Stimulated activated CD8-positive, alpha-beta memory T cell treated with anti-CD3 and anti-CD28 coated beads, Interleukin-12 subunit alpha, Interleukin-12 subunit beta, amount 100 ng/mL, for 24 hours (primary cell): Measurements from ENCODE around the gene MS4A4E.
"Not testable (repeated sequence)": the region's sequence is repeated elsewhere in the genome, so short reads cannot be mapped to it uniquely, and the experiment has no call there.

Experiments
- DNase-seq: peaks from one replicate; pipeline ENCODE4 v3.0.0-alpha.2; 2020; ENCODE audit errors: extremely low read depth

MS4A4E gene

GRCh38 chr11:60221181-60221580 lies 21.8 kb downstream of the MS4A4E start:
- no peak for DNase-seq

GRCh38 chr11:60214386-60214785 lies 28.6 kb downstream of the MS4A4E start:
- no peak for DNase-seq

GRCh38 chr11:60211206-60211605 lies 31.7 kb downstream of the MS4A4E start:
- no peak for DNase-seq

- no peak for DNase-seq
These were observed 33.0 kb downstream of the MS4A4E start for GRCh38 chr11:60209977-60210376.

GRCh38 chr11:60208951-60209350 lies 34.0 kb downstream of the MS4A4E start:
- no peak for DNase-seq

DNA sequence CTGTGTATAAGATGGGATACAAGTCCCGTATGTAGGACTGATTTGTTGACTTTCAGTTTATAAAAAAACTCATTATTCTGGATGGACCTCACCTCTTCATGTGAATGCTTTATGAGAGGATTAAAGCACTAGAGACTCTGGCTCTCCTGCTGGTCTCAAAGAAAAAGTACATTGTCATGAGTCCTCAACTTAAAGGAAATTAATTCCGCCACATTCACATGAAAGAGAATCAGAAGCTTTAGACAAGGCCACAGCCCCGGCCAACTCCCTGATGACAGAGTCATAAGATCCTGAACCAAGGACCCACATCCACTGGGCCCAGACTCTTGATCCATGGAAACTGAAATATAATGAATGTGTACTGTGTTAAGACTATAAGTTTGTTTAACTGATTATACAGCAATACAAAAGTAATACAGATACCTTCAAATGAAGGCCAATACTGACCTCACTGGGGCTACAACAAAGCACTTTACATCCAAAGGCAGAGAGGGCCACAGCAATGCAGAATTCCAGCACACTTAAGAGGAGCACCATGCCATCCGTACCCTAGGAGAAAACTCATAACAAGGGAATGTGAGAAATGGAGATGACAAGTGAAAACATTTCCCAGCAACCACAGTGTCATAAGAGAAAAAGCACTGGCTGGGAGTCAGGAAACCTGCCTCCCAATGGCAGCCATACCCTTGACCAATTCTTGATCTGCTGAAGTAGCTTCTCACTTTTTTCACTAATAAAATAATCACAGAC lies 34.6 kb downstream of the MS4A4E start:
- DNase-seq, result no peak

DNA sequence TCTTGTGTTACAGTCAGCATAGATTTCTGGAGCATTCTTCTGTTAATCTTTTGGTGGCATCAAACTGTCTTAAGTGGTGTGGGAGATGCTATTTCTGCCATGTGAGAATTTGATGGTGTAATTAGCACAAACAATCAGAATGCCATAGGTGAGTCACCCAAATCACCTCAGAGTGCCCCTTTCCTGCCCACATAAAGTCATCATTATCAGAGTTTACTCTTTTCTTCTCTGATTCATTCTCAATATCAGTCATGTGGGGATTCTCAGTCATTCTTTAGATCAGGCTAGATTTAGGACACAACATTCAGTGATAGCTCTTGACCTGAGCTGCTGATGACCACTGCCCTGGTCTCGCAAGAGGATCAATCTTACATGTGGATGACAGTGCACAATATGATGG lies 36.3 kb downstream of the MS4A4E start:
- DNase-seq, result no peak

GRCh38 chr11:60204922-60205321 lies 38.0 kb downstream of the MS4A4E start:
- DNase-seq, result no peak

- DNase-seq, result not testable (repeated sequence)
These were observed 41.6 kb downstream of the MS4A4E start for GRCh38 chr11:60201334-60201733.

- DNase-seq, result no peak
These were observed 45.5 kb downstream of the MS4A4E start for GRCh38 chr11:60197442-60197841.

DNA sequence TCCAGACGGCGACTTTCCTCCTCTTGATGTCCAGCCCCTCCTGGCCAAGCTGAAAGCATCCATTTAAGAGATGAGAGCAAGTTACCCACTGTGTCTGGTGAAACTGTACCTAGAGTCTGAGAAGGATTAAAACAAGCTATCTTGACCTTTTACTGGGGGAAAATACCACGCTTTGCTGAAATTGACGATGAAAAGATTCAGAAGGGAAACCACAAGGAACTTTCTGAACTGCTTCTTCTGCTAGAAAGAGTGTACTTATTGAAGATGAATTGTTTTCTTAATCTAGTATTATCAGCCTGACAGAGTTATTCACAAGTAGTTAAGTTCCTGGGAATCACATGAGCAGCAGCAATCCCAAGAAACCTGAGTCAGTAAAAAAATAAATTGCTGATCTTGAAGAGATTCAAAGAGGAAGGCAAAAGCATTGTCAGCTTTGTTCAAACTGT lies 47.0 kb downstream of the MS4A4E start:
- DNase-seq, result no peak

DNA sequence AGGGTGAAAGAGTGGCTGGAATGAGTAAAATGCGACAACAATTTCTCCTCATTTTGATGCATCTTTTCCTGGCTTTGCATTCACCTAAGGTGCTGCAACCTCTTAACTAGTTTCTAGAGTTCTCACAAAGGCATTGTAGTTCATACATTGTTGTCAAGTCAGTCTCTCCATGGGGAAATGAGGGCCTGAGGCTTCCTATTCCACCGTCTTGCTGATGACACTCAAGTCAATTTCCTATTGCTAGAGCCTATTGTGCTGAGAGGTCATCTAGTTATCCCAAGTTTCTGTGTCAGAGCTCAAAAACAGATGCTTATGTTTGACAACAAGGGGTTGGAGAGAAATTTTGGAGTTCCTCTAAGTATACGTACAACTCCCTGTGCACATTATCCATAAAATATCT lies 48.4 kb downstream of the MS4A4E start:
- no peak for DNase-seq

DNA sequence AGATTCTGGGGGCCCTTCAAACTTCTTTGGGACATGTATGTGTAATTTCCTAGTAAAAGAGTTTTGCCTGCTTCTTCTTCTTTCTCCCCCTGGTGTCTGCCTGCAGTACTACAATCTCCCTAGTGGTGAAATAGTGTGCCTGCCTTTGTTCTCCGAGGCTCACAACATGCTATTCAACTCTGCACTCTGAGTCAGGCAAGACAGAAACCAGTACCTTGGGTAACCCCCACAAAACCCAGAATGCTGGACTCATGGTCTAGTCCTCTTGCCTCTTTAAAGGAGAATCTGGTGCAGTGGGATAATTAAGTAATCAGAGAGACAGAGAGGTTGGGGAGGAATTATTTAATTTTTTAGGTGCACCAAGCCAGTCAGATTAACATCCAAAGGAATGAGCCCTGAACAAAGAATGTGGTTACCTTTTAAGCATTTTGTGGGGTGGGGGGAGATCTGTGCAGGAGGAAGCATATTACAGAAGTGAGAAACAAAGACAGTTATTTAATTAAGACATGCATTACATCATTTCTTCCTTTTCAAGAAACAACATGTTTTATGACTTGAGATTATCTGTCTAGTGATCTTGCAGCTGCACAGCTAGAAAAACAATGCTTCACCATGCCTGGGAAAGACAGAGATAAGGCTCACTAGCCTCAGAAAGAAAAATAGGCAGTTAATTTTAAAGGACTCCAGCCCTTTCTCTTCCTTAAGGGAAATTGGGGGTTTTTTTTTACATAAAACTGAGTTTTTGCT lies 49.1 kb downstream of the MS4A4E start:
- DNase-seq, result no peak

DNA sequence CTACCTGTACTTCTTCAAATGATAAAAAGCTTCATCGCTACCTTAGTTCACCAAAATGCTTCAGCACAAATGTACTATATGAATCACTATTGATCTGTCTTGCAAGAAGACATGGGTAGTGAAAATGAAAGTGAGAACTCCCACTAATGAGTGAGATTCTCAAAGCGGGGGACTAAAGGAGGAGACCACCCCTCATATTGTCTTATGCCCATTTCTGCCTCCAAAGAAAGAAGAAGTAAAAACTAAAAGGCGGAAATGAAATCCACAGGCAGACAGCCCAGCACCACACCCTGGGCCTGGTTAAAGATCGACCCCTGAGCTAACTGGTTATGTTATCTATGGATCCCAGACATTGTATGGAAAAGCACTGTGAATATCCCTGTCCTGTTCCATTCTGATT lies 50.4 kb downstream of the MS4A4E start:
- DNase-seq, result not testable (repeated sequence)

GRCh38 chr11:60188481-60188880 lies 54.5 kb downstream of the MS4A4E start:
- not testable (repeated sequence) for DNase-seq

DNA sequence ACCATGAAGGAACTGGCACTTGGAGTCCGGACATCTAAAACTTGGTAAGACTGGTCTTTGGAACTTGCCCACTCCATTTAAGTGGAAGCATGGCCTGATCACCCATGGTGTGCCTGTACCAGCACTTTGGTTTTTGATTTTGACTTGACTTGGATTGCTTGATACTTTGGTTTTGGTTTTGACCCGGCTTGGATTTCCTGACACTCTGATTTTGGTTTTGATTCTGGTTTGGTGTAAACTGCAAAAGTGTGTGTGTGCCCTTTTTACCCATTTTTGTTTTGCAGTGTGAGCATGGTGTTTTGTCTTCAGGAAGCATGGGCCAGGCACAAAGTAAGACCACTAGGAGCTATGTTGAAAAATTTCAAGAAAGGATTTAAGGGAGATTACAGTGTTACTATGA lies 56.8 kb downstream of the MS4A4E start:
- DNase-seq, result not testable (repeated sequence)

- DNase-seq, result not testable (repeated sequence)
These were observed 57.5 kb downstream of the MS4A4E start for GRCh38 chr11:60185512-60185827.

GRCh38 chr11:60184824-60185511 lies 58.0 kb downstream of the MS4A4E start:
- no peak for DNase-seq

GRCh38 chr11:60183591-60184205 lies 59.2 kb downstream of the MS4A4E start:
- DNase-seq, result no peak

GRCh38 chr11:60182541-60183330 lies 60.2 kb downstream of the MS4A4E start, which contains the start of gene MS4A6A:
Gene MS4A6A (minus strand): TSS chr11:60183083. CDS start chr11:60181727, 1,356 bp downstream.
- no peak for DNase-seq

GRCh38 chr11:60175860-60176275 lies 67.1 kb downstream of the MS4A4E start:
- DNase-seq, result no peak
